NB4 (cell line): ENCODE data around the gene PCDHGB4.
A peak's percentile ranks its signal among the peaks of the same experiment; 100 is the strongest.

Experiments used
- DNase-seq: peaks from one replicate; pipeline ENCODE4 v3.0.0; 2010; ENCODE audit warnings: low read depth
- H3K4me3 ChIP-seq: one replicate; pipeline ENCODE4 v1.5.1; 2011; ENCODE audit warnings: mild to moderate bottlenecking, low read depth, low read length, moderate library complexity
- CTCF ChIP-seq: IDR thresholded peaks from one replicate; pipeline ENCODE4 v1.5.1; 2012; ENCODE audit warnings: low read depth, low read length
- MYC ChIP-seq: IDR thresholded peaks from 2 replicates; pipeline ENCODE4 v1.6.1; 2011; ENCODE audit warnings: low read depth, low read length
- POLR2A ChIP-seq: IDR thresholded peaks from 2 replicates; pipeline ENCODE4 v1.6.1; 2011; ENCODE audit warnings: mild to moderate bottlenecking; ENCODE audit not compliant: insufficient read length; ENCODE audit errors: extremely low read depth
- TF ChIP-seq, protein P1 (sequence below): IDR thresholded peaks from 2 replicates; pipeline ENCODE4 v1.6.1; 2011; ENCODE audit warnings: low read depth, low read length

The PCDHGB4 gene

GRCh38 chr5:141356950-141357349, 30.5 kb upstream of the PCDHGB4 start:
- DNase-seq = no peak
- H3K4me3 ChIP-seq = no peak overlapping the region
- TF ChIP-seq, protein P1, sequence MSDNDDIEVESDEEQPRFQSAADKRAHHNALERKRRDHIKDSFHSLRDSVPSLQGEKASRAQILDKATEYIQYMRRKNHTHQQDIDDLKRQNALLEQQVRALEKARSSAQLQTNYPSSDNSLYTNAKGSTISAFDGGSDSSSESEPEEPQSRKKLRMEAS = no peak
- no peak for TF ChIP-seq POLR2A
- no peak for TF ChIP-seq CTCF
- TF ChIP-seq MYC = no peak

DNA sequence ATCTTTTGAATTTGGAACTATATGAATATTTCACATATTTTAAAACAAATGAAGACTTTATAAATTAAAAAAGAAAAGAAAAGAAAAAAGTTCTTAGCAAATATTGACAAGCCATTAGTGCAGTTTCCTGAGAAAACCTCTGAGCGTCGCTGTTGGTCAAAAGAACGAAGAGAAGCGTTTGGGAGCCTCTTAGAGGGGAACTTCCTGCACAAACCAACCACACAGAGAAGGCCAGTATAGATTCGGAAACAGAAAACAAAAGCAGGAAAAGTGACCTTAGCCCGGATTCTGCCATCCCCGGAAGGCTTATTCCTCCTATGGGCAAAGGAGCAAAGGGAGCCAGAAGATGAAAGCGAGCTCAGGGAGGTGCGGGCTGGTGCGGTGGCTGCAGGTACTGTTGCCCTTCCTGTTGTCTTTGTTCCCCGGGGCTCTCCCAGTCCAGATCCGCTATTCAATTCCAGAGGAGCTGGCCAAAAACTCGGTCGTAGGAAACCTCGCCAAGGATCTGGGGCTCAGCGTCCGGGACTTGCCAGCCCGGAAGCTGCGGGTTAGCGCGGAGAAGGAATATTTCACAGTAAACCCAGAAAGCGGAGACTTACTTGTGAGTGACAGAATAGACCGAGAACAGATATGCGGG, 27.6 kb upstream of the PCDHGB4 start, which contains the start of gene PCDHGB2:
TSS of gene PCDHGB2 (plus strand) at position 205 of the 637 bp plus-strand sequence. CDS start at position 347, 142 bp downstream.
- peak; percentile 76 for DNase-seq
- H3K4me3 ChIP-seq = peak within 1 kb of the TSS; percentile 75
- TF ChIP-seq CTCF = peak; percentile 62
- TF ChIP-seq POLR2A = no peak

DNA sequence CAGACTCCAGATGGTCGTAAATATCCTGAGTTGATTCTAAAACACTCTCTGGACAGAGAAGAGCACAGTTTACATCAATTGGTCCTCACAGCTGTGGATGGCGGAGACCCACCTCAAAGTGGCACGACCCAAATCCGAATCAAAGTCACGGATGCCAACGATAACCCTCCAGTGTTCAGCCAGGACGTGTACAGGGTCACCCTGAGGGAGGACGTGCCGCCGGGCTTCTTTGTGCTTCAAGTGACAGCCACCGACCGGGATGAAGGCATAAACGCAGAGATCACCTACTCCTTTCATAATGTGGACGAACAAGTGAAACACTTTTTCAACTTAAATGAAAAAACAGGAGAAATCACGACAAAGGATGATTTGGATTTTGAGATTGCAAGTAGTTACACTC, 26.8 kb upstream of the PCDHGB4 start:
- no peak for TF ChIP-seq MYC
- no peak for TF ChIP-seq POLR2A
- DNase-seq = no peak
- peak overlapping the region; percentile 75 for H3K4me3 ChIP-seq

- no peak for DNase-seq
- TF ChIP-seq, protein P1 = no peak
- no peak for TF ChIP-seq MYC
- no peak for TF ChIP-seq POLR2A
- no peak overlapping the region for H3K4me3 ChIP-seq
Observed at GRCh38 chr5:141362719-141363118, 24.8 kb upstream of the PCDHGB4 start.

GRCh38 chr5:141363952-141364660, 23.4 kb upstream of the PCDHGB4 start, which contains the start of gene PCDHGA5:
Gene PCDHGA5 (plus strand): TSS chr5:141364162. CDS start chr5:141364331, 169 bp downstream.
- DNase-seq = no peak
- TF ChIP-seq CTCF (no peak), POLR2A (no peak)
- H3K4me3 ChIP-seq = no peak within 1 kb of the TSS

DNA sequence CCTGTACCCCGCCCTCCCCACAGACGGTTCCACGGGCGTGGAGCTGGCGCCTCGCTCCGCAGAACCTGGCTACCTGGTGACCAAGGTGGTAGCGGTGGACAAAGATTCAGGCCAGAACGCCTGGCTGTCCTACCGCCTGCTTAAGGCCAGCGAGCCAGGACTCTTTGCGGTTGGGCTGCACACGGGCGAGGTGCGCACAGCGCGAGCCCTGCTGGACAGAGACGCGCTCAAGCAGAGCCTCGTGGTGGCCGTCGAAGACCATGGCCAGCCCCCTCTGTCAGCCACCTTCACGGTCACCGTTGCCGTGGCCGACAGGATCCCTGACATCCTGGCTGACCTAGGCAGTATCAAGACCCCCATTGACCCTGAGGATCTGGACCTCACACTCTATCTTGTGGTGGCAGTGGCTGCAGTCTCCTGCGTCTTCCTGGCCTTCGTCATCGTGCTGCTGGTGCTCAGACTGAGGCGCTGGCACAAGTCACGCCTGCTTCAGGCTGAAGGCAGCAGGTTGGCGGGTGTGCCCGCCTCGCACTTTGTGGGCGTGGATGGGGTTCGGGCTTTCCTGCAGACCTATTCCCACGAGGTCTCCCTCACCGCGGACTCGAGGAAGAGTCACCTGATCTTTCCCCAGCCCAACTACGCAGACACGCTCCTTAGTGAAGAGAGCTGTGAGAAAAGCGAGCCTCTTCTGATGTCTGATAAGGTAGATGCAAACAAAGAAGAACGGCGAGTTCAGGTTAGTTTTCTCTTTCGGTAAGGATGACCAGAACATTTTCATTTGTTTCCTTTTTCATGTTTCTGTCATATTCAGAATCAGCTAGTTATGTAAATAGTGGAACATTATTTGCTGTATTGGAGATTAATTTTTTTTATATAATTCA, 21.2 kb upstream of the PCDHGB4 start:
- TF ChIP-seq MYC (no peak), CTCF (no peak), POLR2A (no peak)
- TF ChIP-seq, protein P1 = no peak
- no peak for DNase-seq
- H3K4me3 ChIP-seq = no peak overlapping the region
